H9 (cell line): Measurements from ENCODE around the gene CALHM5. TPM values are rescaled to one million over a fixed set of nuclear protein-coding genes. Genes with fewer than 3 reads are reported as not detected.

ENCODE experiments used
- DNase-seq: peaks from one replicate; pipeline ENCODE4 v3.0.0-alpha.2; 2017
- H2AFZ ChIP-seq: one replicate; pipeline ENCODE4 v1.6.1; 2013; ENCODE audit warnings: mild to moderate bottlenecking, low read length, control low read depth, moderate library complexity
- H2AK5ac ChIP-seq: 2 replicates; pipeline ENCODE4 v1.6.1; 2013; ENCODE audit warnings: low read length, control low read depth, mixed read lengths; ENCODE audit not compliant: insufficient read length
- H2BK120ac ChIP-seq: one replicate; pipeline ENCODE4 v1.6.1; 2013; ENCODE audit warnings: low read depth, mild to moderate bottlenecking, low read length, control low read depth, inconsistent platforms; ENCODE audit not compliant: poor library complexity, severe bottlenecking
- H2BK12ac ChIP-seq: 2 replicates; pipeline ENCODE4 v1.6.1; 2013; ENCODE audit warnings: low read length, control low read depth, mixed read lengths, low read depth; ENCODE audit not compliant: insufficient read length
- H2BK15ac ChIP-seq: 2 replicates; pipeline ENCODE4 v1.6.1; 2013; ENCODE audit warnings: low read depth, low read length, control low read depth
- H2BK20ac ChIP-seq: one replicate; pipeline ENCODE4 v1.6.1; 2013; ENCODE audit warnings: low read depth, mild to moderate bottlenecking, low read length, control low read depth, inconsistent platforms; ENCODE audit not compliant: poor library complexity, severe bottlenecking
- H2BK5ac ChIP-seq: 2 replicates; pipeline ENCODE4 v1.6.1; 2013; ENCODE audit warnings: low read length, control low read depth, mixed read lengths; ENCODE audit not compliant: insufficient read length
- H3K14ac ChIP-seq: 2 replicates; pipeline ENCODE4 v1.6.1; 2013; ENCODE audit warnings: low read length, control low read depth; ENCODE audit not compliant: insufficient read depth
- H3K18ac ChIP-seq: 2 replicates; pipeline ENCODE4 v1.6.1; 2013; ENCODE audit warnings: low read depth, mild to moderate bottlenecking, mixed read lengths, low read length, control low read depth; ENCODE audit not compliant: insufficient read length
- H3K23ac ChIP-seq: 2 replicates; pipeline ENCODE4 v1.6.1; 2013; ENCODE audit warnings: low read length, control low read depth, mixed read lengths, low read depth; ENCODE audit not compliant: insufficient read length
- H3K23me2 ChIP-seq: 2 replicates; pipeline ENCODE4 v1.6.1; 2013; ENCODE audit warnings: low read depth, mild to moderate bottlenecking, mixed read lengths, low read length, control low read depth; ENCODE audit not compliant: insufficient read length, poor library complexity, severe bottlenecking
- H3K27ac ChIP-seq: 2 replicates; pipeline ENCODE4 v1.5.1; 2013; ENCODE audit warnings: low read length, control low read depth, mixed read lengths, low read depth; ENCODE audit not compliant: insufficient read length
- H3K27me3 ChIP-seq: 2 replicates; pipeline ENCODE4 v1.6.1; 2013; ENCODE audit warnings: low read length, control low read depth, inconsistent platforms; ENCODE audit not compliant: insufficient read depth
- H3K4ac ChIP-seq: 2 replicates; pipeline ENCODE4 v1.6.1; 2013; ENCODE audit warnings: low read depth, mild to moderate bottlenecking, control low read depth, inconsistent platforms, low read length, moderate library complexity
- H3K4me1 ChIP-seq: 2 replicates; pipeline ENCODE4 v1.6.1; 2013; ENCODE audit warnings: low read length, control low read depth, inconsistent platforms; ENCODE audit not compliant: insufficient read depth
- H3K4me2 ChIP-seq: 2 replicates; pipeline ENCODE4 v1.6.1; 2013; ENCODE audit warnings: low read length, control low read depth, mixed read lengths; ENCODE audit not compliant: insufficient read length, insufficient read depth
- H3K56ac ChIP-seq: 2 replicates; pipeline ENCODE4 v1.6.1; 2013; ENCODE audit warnings: low read depth, mild to moderate bottlenecking, mixed read lengths, low read length, control low read depth; ENCODE audit not compliant: insufficient read length
- H3K79me1 ChIP-seq: 2 replicates; pipeline ENCODE4 v1.6.1; 2013; ENCODE audit warnings: low read depth, mild to moderate bottlenecking, moderate library complexity, low read length, control low read depth, inconsistent platforms; ENCODE audit not compliant: insufficient read depth, poor library complexity, severe bottlenecking
- H3K79me2 ChIP-seq: 2 replicates; pipeline ENCODE4 v1.6.1; 2013; ENCODE audit warnings: low read length, control low read depth, inconsistent platforms; ENCODE audit not compliant: insufficient read depth
- H3K9ac ChIP-seq: 2 replicates; pipeline ENCODE4 v1.6.1; 2013; ENCODE audit warnings: low read length, control low read depth, mixed read lengths; ENCODE audit not compliant: insufficient read length; ENCODE audit errors: extremely low read depth
- H3K9me3 ChIP-seq: one replicate; pipeline ENCODE4 v1.6.1; 2013; ENCODE audit warnings: low read depth, low read length, inconsistent platforms; ENCODE audit not compliant: control insufficient read depth
- H3T11ph ChIP-seq: one replicate; pipeline ENCODE4 v1.6.1; 2013; ENCODE audit warnings: mild to moderate bottlenecking, low read length, control low read depth, inconsistent platforms
- H4K20me1 ChIP-seq: one replicate; pipeline ENCODE4 v1.6.1; 2013; ENCODE audit not compliant: control insufficient read depth, insufficient read length, insufficient read depth
- H4K5ac ChIP-seq: 2 replicates; pipeline ENCODE4 v1.6.1; 2013; ENCODE audit warnings: low read depth, mild to moderate bottlenecking, mixed read lengths, low read length, control low read depth; ENCODE audit not compliant: insufficient read length
- H4K8ac ChIP-seq: replicated peaks from 2 replicates; pipeline ENCODE4 v1.6.1; 2013; ENCODE audit warnings: low read length, control low read depth, mixed read lengths, low read depth; ENCODE audit not compliant: insufficient read length
- H4K91ac ChIP-seq: 2 replicates; pipeline ENCODE4 v1.6.1; 2013; ENCODE audit warnings: low read depth, mild to moderate bottlenecking, moderate library complexity, mixed read lengths, low read length, control low read depth; ENCODE audit not compliant: insufficient read length
- H3K27ac Mint-ChIP-seq, 3 experiments: 2 replicates in 2 of 3; 3 replicates in 1 of 3; pipeline ENCODE4 v1.8.0; 2020 to 2021; ENCODE audit warnings: mixed read lengths in 3 of 3, mild to moderate bottlenecking in 1 of 3, moderate library complexity in 1 of 3
- H3K27me3 Mint-ChIP-seq: 2 replicates; pipeline ENCODE4 v1.8.0; 2021; ENCODE audit warnings: low read depth, mild to moderate bottlenecking, moderate library complexity, mixed read lengths
- H3K36me3 Mint-ChIP-seq, 3 experiments: 2 replicates in 2 of 3; 3 replicates in 1 of 3; pipeline ENCODE4 v1.8.0; 2020 to 2021; ENCODE audit warnings: low read depth in 3 of 3, mixed read lengths in 3 of 3; ENCODE audit not compliant: insufficient read depth in 1 of 3
- H3K4me1 Mint-ChIP-seq, 2 experiments: 2 replicates each; pipeline ENCODE4 v1.8.0; 2020; ENCODE audit warnings: mixed read lengths in 2 of 2
- H3K4me3 Mint-ChIP-seq, 2 experiments: 2 replicates in 1 of 2; 3 replicates in 1 of 2; pipeline ENCODE4 v1.8.0; 2020 to 2021; ENCODE audit warnings: mild to moderate bottlenecking in 2 of 2, mixed read lengths in 2 of 2, moderate library complexity in 1 of 2
- H3K9me3 Mint-ChIP-seq, 2 experiments: 2 replicates in 1 of 2; 3 replicates in 1 of 2; pipeline ENCODE4 v1.8.0; 2020; ENCODE audit warnings: mild to moderate bottlenecking in 2 of 2, mixed read lengths in 2 of 2, moderate library complexity in 1 of 2
- CTCF ChIP-seq: fragments of 200-600 bp; sonication (generic); conservative IDR thresholded peaks from 3 replicates; pipeline ENCODE4 v1.8.0; 2021; ENCODE audit warnings: antibody characterized with exemption, mild to moderate bottlenecking
- WGBS: extraction: QIAGEN DNeasy Blood & Tissue Kit; methylation state at CpG from one replicate; pipeline ENCODE4 v1.1.7; 2013; ENCODE audit warnings: missing lambda C conversion rate, low lambda C conversion rate, mixed read lengths; ENCODE audit not compliant: insufficient read length; ENCODE audit errors: extremely low coverage; 5-methylcytosine and 5-hydroxymethylcytosine counted together
- total RNA-seq: library from RNA; stranded (reverse); gene quantifications from 2 replicates; pipeline ENCODE4 v1.2.1, GENCODE V29; 2021

CALHM5 gene
- total RNA-seq, 1 experiment from 2014 or later: 0.09 TPM

- no CpG with 5 or more reads among the region's 4 CpGs for WGBS
- H2AFZ ChIP-seq: no peak overlapping the region
- no peaks in the 10 kb centered on the region for H3K9me3 Mint-ChIP-seq
Observed at GRCh38 chr6:116550796-116551195, 39.4 kb downstream of the CALHM5 start.

More at GRCh38 chr6:116550796-116551195, 39.4 kb downstream of the CALHM5 start:
- no peak overlapping the region for H3K4me3 Mint-ChIP-seq
- H3K27ac Mint-ChIP-seq: no peak overlapping the region
- Histone ChIP-seq H3K23me2 (no peaks in the 10 kb centered on the region), H4K20me1 (no peaks in the 10 kb centered on the region), H2AK5ac (no peak overlapping the region), H3K9ac (no peak overlapping the region), H3T11ph (no peak overlapping the region), H4K91ac (no peak overlapping the region), H3K14ac (no peak overlapping the region), H2BK5ac (no peak overlapping the region), H3K23ac (no peak overlapping the region), H3K4me2 (no peak overlapping the region), H2BK12ac (no peak overlapping the region), H3K79me1 (no peaks in the 10 kb centered on the region), H2BK120ac (no peak overlapping the region), H3K4me1 (no peaks in the 10 kb centered on the region), H3K27ac (no peak overlapping the region), H3K79me2 (no peaks in the 10 kb centered on the region), H3K27me3 (no peaks in the 10 kb centered on the region), H3K4ac (no peak overlapping the region), H3K9me3 (no peaks in the 10 kb centered on the region), H2BK20ac (no peak overlapping the region), H3K18ac (no peak overlapping the region), H3K56ac (no peak overlapping the region), H2BK15ac (no peak overlapping the region), H4K5ac (no peak overlapping the region), H4K8ac (no peak overlapping the region)
- peaks cover 6 to 8% of the 10 kb centered on the region in 2 experiments; a peak in 3 of 4 replicates for H3K4me1 Mint-ChIP-seq
- H3K36me3 Mint-ChIP-seq: no peaks in the 10 kb centered on the region
- DNase-seq: no peak
- TF ChIP-seq CTCF: no peak
- H3K27me3 Mint-ChIP-seq: no peaks in the 10 kb centered on the region; the same call in 1 of the 2 replicates
